NCI-H2029 treated with DMSO at 0.1 percent for 48 hours (cell line): ENCODE measurements around the gene ZMYM5.
"Not testable (repeated sequence)": the region's sequence is repeated elsewhere in the genome, so short reads cannot be mapped to it uniquely, and the experiment has no call there.

Source experiments
- DNase-seq: peaks from one replicate; lab custom pipeline; 2025; lab: John Stamatoyannopoulos, UW

Gene ZMYM5

DNA sequence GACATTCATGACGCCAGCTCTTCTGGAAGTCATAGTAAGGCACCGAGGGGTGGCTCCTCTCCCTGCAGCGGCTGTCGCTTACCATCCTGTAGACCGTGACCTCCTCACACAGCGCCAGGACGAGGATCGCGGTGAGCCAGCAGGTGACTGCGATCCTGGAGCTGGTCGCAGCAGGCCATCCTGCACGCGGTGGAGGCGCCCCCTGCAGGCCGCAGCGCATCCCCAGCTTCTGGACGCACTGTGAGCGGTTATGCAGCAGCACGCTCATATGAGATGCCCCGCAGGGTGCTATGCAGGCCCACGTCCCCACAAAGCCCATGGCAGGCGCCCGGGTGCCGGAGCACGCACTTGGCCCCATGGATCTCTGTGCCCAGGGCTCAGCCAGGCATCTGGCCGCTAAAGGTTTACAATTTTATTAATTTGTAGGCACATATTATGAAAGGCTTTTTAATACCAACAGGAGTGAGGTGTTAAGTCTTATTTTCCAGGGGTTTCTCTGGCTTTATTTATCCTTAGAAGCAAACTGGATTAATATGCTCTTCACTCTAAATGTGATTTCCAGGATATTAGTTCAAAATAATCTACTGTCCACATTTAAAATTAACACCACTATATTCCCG, 45.1 kb downstream of the ZMYM5 start:
- no peak for DNase-seq

DNA sequence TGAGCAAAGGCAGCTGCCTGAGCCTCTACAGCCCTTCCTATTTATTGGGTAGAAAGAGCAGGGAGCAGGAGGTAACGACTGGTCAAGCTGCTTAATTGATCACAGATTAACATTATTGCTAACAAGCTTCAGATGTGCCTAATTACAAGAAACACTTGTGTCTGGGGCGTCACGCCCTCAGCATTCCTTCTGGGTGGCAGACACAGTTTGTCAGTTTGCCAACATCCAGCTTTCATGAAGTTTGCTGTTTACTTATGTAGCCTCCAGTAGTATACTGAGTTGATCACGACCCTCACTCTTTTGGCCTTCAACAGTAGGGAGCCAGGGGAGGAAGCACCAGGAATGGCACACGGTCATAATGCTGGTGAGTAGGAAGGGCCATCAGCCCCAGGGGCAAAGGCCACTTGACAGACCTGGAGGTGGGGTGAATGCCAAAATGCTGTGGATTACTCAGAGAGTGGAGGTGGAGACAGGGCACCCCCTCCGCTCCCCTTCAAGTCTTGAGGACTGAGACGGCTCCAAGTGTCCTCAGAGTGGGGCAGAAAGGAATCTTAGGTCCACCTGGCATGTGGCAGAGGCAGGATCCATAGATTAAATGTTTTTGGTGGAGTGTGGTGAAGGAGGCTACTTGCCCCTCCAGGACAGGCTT, 45.8 kb downstream of the ZMYM5 start:
- DNase-seq, result no peak

DNA sequence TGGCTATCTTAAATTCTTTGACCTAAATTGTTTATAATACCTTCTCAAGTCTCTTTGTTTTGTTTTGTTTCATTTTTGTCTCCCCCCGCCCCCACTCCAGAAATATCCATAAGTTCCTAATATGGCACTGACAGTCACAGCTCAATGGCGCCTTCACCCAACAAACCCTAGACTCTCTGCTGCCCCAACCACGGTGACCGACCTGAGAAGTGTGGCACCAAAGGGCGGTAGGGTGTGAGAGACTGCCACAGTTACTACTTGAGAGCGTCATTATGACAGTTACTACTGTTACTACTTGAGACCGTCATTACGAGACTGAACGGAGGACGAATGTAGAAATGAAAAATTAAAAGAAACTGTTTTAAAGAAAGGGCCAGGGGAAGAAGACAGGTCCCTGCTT, 46.3 kb downstream of the ZMYM5 start:
- no peak for DNase-seq

DNA sequence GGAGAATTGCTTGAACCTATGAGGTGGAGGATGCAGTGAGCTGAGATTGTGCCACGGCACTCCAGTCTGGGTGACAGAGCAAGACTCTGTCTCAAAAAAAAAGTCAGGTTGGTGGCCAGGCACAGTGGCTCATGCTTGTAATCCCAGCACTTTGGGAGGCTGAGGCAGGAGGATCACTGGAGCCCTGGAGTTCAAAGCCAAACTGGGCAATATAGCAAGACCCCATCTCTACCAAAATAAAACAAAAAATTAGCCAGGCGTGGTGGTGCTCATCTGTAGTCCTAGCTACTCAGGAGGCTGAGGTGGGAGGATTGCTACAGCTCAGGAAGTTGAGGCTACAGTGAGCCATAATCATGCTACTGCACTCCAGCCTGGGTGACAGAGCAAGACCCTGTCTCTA, 47.6 kb downstream of the ZMYM5 start:
- DNase-seq, result not testable (repeated sequence)

DNA sequence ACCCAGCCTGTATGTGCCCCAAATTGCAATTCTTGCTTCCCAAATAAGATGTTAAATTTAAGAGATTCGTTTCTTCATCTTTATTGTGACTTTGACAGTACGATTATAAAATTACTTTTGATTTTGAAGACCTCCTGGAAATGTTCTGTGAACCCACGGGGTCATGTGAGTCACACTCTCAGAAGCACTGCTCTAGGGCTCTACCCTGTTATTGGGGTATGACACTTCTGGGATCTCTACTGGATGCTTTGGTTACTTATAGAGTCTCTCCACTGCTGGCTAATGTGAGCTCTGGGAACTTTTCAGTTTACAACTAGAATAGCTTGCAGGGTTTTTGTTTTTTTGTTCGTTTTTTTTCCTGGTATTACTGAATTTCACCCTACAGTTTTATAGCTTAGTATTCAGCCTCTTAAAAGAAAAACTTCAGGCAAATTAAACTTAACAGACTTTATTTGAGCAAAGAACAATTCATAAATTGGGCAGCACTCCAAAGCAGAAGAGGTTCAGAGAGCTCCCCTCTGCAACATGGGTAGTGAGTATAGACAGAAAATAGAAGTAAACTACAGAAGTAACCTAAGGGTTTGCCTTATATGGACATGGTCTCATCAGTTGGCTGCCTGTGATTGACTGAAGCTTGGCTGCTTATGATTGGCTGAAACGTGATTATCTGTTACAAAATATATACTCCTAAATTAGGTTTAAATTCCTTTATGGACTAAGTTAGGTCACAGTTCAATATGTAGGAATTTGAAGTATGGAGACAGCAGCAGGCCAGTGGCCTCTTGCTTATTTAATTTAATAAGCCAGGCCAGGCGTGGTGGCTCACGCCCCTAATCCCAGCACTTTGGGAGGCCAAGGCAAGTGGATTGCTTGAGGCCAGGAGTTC, 52.2 kb downstream of the ZMYM5 start:
- no peak for DNase-seq

DNA sequence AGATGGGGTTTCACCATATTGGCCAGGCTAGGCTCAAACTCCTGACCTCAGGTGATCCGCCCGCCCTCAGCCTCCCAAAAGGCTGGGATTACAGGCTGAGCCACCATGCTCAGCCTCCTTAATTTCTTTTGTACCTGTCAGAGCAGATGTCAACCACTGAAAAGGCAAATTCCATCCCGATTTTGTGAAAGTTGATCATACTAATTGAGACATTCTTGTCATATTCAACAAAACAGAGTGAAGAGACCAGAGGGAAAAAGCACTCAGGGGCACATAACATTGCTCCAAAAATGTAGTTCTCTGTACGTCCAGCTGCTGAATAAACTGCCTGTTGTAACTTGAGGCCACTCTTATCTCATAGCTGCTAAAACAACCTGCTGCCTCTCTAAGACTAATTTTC, 53.3 kb downstream of the ZMYM5 start:
- DNase-seq, result no peak

DNA sequence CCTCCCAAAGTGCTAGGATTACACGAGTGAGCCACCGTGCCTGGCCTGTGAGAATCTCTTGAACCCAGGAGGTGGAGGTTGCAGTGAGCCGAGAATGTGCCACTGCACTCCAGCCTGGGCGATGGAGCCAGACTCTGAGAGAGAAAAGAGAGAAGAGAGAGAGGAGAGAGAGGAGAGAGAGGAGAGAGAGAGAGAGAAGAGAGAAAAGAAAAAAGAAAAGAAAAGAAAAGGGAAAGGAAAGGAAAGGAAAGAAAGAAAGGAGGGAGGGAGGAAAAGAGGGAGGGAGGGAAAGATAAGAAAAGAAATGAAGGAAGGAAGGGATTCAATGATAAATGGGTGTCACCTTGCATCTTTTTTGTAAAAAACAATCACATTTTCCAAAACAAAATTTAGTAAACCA, 57.7 kb downstream of the ZMYM5 start:
- DNase-seq, result no peak

DNA sequence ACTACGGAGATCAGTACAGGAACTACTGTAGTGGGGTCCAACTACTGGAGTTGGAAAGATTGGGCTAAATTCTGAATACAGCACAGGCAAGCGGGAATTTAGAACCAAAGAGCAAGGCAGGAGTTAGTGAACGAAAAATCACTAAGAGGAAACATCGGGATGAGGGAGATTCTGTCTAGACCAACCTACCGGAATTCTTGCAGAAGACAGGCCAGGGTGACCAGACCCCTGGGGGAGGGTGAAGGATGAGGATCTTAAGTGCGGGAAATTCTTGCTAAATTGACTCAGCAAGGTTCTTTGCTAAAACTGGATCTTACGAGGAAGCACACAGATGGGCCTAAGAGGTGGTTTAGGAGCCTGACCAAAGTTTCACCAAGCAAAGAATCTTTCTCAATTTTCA, 67.5 kb downstream of the ZMYM5 start:
- no peak for DNase-seq

DNA sequence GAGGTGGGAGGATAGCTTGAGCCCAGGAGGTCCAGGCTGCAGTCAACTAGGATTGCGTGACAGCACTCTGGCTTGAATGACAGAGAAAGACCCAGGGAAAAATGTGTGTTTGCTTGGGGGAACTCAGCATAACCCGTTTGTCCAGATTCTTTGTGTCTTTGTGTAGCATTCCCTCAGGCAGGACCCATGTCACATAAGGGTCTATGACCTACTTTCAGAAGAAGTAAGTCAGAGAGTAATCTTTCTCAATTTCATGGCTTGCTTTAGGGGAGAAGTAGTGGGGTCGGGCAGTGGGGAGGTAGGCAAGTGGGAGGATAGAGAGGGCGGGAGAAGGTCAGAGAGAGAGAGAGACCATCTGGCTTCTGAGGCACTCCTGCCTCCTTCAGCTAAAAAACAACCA, 68.8 kb downstream of the ZMYM5 start:
- DNase-seq, result no peak

DNA sequence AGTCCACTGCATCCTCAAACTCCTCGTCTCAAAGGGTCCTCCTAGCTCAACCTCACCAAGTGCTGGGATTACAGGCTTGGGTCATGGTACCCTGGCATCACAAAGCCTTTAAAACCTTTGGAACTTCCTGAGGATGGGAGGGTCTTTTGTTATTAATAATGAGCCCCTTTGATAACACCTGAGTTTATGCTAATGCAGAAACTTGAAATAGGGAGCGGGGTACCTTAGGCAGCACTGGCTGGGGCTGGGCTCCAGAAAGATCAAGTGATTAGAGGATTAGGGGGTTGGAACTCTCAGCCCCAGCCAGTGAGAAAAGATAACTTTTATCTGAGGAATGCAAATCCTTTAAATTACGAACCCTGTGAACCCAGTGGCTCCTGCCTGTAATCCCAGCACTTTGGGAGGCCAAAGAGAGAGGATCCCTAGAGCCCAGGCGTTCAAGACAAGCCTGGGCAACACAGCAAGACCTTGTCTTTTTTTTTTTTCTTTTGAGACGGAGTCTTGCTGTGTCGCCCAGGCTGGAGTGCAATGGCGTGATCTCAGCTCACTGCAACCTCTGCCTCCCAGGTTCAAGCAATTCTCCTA, 71.4 kb downstream of the ZMYM5 start:
- no peak for DNase-seq

DNA sequence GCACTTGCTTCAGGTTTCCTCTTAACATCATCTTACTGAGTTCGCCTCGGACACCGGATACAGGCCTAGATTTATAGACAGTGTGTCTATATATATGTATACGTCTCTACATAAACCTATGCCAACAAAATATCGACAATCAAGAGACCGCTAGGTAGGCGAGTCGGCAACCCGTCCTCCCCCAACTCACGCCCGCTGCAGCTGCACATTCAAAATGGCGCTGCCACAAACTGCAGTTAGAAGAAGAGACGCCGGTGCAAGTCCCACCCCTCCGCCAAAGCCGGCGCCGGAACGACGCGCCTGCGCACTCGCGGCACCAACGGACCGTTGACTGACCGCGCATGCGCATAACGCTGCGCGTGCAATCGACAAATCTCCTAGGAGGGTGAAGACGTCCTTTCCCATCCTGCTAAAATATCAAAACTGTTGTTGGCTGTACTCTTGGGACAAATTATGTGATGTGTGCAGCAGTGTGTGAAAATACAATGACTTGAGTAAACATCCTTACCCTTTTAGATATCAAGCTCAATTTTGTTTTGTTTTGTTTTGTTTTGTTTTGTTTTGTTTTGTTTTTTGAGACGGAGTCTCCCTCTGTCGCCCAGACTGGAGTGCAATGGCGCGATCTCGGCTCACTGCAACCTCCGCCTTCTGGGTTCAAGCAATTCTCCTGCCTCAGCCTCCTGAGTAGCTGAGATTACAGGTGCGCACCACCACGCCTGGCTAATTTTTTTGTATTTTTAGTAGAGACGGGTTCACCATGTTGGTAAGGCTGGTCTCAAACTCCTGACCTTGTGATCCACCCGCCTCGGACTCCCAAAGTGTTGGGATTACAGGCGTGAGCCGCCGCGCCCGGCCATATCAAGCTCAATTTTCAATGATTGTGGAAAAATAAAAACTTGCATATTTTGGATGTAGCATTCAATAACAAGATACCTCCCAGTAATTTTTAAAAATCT, 80.4 kb downstream of the ZMYM5 start, which contains the start of gene PSPC1:
TSS of gene PSPC1 (minus strand) at position 219 of the 956 bp plus-strand sequence. CDS start at position 31, 188 bp downstream.
- DNase-seq, result peak; percentile 46

DNA sequence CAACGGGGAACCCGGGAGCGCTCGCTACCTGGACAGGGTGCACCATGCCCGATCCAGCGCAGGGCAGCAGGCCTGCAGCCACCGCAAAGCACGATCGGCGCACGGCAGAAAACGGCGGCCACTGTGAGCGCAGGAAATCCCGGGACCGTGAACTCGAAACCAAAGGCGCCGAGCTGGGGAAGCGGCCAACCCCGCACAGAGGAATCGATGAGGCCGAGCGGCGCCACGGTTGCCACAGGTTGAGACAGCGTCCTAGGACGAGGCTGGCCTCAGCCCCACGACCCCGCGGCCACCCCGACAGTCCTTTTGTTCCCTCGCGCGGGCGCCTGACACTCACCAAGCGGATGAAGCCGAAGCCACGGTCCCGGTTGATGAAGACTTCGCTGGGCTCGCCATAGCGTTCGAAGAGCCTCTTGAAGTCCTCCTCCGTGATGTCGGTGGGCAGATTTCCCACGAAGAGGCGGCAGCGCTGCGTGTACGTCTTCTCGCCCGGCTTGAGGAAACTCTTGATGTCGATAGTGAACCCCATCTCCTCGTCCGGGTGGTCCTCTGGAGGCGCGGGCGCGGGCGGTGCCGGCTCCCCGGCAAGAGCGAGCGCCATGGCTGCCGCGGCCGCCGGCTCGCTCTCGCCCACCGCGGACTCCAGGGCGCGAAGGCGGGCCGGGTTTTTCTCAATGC, 81.3 kb downstream of the ZMYM5 start:
- DNase-seq, result no peak

DNA sequence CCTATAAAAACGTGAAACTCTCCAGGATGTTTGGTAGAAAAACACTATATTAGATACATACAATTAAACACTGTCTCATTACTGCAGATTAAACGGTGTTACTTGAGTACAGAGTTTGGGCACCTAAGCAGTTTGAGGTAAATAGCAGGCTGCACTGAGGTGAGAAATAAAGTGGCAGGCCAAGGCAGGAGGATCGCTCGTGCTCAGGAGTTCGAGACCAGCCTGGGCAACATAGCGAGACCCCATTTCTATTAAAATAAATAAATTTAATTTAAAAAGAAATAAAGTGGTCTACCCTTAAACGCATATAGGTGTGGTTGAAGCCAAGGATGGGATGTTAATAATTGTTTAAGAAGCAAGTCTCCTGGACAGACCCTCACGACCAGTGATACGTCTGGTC, 81.9 kb downstream of the ZMYM5 start:
- no peak for DNase-seq

DNA sequence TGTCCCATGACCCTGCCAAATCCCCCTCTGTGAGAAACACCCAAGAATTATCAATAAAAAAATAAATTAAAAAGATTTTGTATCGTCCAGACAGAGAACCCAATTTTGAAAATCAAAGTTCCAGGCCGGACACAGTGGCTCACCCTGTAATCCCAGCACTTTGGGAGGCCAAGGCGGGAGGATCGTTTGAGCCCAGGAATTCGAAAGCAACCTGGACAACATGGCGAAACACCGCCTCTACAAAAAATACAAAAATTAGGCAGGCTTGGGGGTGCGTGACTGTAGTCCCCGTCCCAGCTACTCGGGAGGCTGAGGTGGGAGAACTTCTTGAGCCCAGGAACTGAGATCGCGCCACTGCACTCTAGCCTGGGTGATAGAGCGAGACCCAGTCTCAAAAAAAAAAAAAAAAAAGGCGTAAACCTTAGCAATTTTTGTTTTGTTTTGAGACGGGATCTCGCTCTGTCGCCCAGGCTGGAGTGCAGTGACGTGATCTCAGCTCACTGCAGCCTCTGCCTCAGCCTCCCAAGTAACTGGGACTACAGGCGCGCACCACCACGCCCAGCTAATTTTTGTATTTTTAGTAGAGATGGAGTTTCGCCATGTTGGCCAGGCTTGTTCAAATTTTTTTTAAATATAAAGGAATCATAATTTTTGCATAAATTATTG, 82.6 kb downstream of the ZMYM5 start:
- DNase-seq, result not testable (repeated sequence)
